SK-N-SH (cell line): ENCODE results near the gene DOK3. TPM values are rescaled to one million over a fixed set of nuclear protein-coding genes. Genes with fewer than 3 reads are reported as not detected.

Experiments
- CTCF ChIA-PET: fragments of 300-600, 350-600 bp; formaldehyde crosslinking; extraction: SDS; loops from one replicate; lab custom pipeline; 2021; lab: Yijun Ruan, JAX
- POLR2A ChIA-PET: fragments of 350-600 bp; sonication (Branson Sonifier 250); formaldehyde crosslinking; extraction: SDS; loops from one replicate; lab custom pipeline; 2020; ENCODE audit warnings: antibody characterized with exemption, inconsistent platforms; lab: Yijun Ruan, JAX
- DNase-seq: peaks from one replicate; pipeline ENCODE4 v3.0.0; 2012
- H2AFZ ChIP-seq: fragments of 200-600 bp; sonication (generic); 2 replicates; pipeline ENCODE4 v1.8.1; 2016; ENCODE audit warnings: antibody characterized with exemption, mild to moderate bottlenecking, low read depth
- H3F3A ChIP-seq: fragments of 200-600 bp; sonication (generic); replicated peaks from 2 replicates; pipeline ENCODE3; 2016; ENCODE audit warnings: antibody characterized with exemption, mild to moderate bottlenecking; ENCODE audit not compliant: insufficient read depth
- H3K27ac ChIP-seq, 2 experiments: fragments of 200-500 bp in 1 of 2; fragments of 200-600 bp in 1 of 2; sonication (Bioruptor generic) in 1 of 2; sonication (generic), shearing (Covaris generic) in 1 of 2; 2 replicates each; pipeline versions ENCODE4 v1.5.1 to v1.6.1; 2014 to 2016; ENCODE audit warnings: low read depth in 2 of 2, inconsistent platforms in 1 of 2, low read length in 1 of 2, mild to moderate bottlenecking in 1 of 2, mixed read lengths in 1 of 2
- H3K27me3 ChIP-seq: fragments of 200-600 bp; sonication (generic), shearing (Covaris generic); 2 replicates; pipeline ENCODE4 v1.6.1; 2016; ENCODE audit warnings: mixed run types; ENCODE audit not compliant: insufficient read depth
- H3K36me3 ChIP-seq, 2 experiments: fragments of 200-500 bp in 1 of 2; fragments of 200-600 bp in 1 of 2; sonication (Bioruptor generic) in 1 of 2; sonication (generic) in 1 of 2; replicated peaks in 1 of 2; 2 replicates each; pipeline versions ENCODE3 to v1.5.1; 2014 to 2016; ENCODE audit warnings: low read length in 1 of 2, mild to moderate bottlenecking in 1 of 2; ENCODE audit not compliant: insufficient read depth in 2 of 2, control insufficient read depth in 1 of 2
- H3K4me1 ChIP-seq, 2 experiments: fragments of 200-500 bp in 1 of 2; fragments of 200-600 bp in 1 of 2; sonication (Bioruptor generic) in 1 of 2; sonication (generic), shearing (Covaris generic) in 1 of 2; 2 replicates each; pipeline versions ENCODE4 v1.5.1 to v1.6.1; 2014 to 2016; ENCODE audit warnings: low read depth in 1 of 2, low read length in 1 of 2, mixed run types in 1 of 2; ENCODE audit not compliant: insufficient read depth in 2 of 2, control insufficient read depth in 1 of 2
- H3K4me2 ChIP-seq: fragments of 200-600 bp; sonication (generic), shearing (Covaris generic); 2 replicates; pipeline ENCODE4 v1.6.1; 2017; ENCODE audit warnings: mixed run types
- H3K4me3 ChIP-seq, 2 experiments: fragments of 200-500 bp in 1 of 2; fragments of 200-600 bp in 1 of 2; sonication (Bioruptor generic) in 1 of 2; sonication (generic), shearing (Covaris generic) in 1 of 2; 2 replicates each; pipeline versions ENCODE4 v1.5.1 to v1.8.1; 2014 to 2016; ENCODE audit warnings: low read depth in 2 of 2, inconsistent platforms in 1 of 2, low read length in 1 of 2, mild to moderate bottlenecking in 1 of 2, mixed read lengths in 1 of 2, moderate library complexity in 1 of 2
- H3K79me2 ChIP-seq: fragments of 200-600 bp; sonication (generic); 2 replicates; pipeline ENCODE4 v1.8.1; 2017; ENCODE audit warnings: mild to moderate bottlenecking; ENCODE audit not compliant: insufficient read depth
- H3K9ac ChIP-seq: fragments of 200-600 bp; sonication (generic); 2 replicates; pipeline ENCODE4 v1.6.1; 2017; ENCODE audit warnings: mixed run types
- H3K9me2 ChIP-seq: fragments of 200-600 bp; sonication (generic); 2 replicates; pipeline ENCODE4 v1.6.1; 2017; ENCODE audit warnings: mixed run types
- H3K9me3 ChIP-seq: fragments of 200-600 bp; sonication (generic); 2 replicates; pipeline ENCODE4 v1.6.1; 2017; ENCODE audit warnings: mixed run types, mild to moderate bottlenecking, moderate library complexity
- H4K20me1 ChIP-seq: fragments of 200-600 bp; sonication (generic); 2 replicates; pipeline ENCODE4 v1.6.1; 2017; ENCODE audit warnings: mild to moderate bottlenecking, mixed run types; ENCODE audit not compliant: insufficient read depth
- ELF1 ChIP-seq: IDR thresholded peaks from 2 replicates; pipeline ENCODE4 v1.4.0; 2012
- EP300 ChIP-seq, 2 experiments: IDR thresholded peaks; 2 replicates each; pipeline versions ENCODE4 v1.4.0 to v1.6.1; 2012; ENCODE audit warnings: borderline replicate concordance in 1 of 2, low read depth in 1 of 2, low read length in 1 of 2
- FOXJ3 ChIP-seq: sonication (generic); formaldehyde crosslinking; IDR thresholded peaks from 2 replicates; pipeline ENCODE4 v1.5.1; 2020; ENCODE audit warnings: mild to moderate bottlenecking, missing genetic modification reagents
- FOXM1 ChIP-seq: IDR thresholded peaks from 2 replicates; pipeline ENCODE4 v1.4.0; 2012; ENCODE audit warnings: low read depth, mild to moderate bottlenecking
- GATA2 ChIP-seq: sonication (generic); formaldehyde crosslinking; IDR thresholded peaks from 2 replicates; pipeline ENCODE4 v1.5.0; 2020; ENCODE audit warnings: mild to moderate bottlenecking, missing genetic modification reagents
- MEF2A ChIP-seq: IDR thresholded peaks from 2 replicates; pipeline ENCODE4 v1.4.0; 2012; ENCODE audit warnings: low read depth, borderline replicate concordance
- MXI1 ChIP-seq: IDR thresholded peaks from 2 replicates; pipeline ENCODE4 v1.6.1; 2012; ENCODE audit warnings: mild to moderate bottlenecking, low read depth, low read length, improper control_type of control experiment
- POLR2AphosphoS5 ChIP-seq: IDR thresholded peaks from 2 replicates; pipeline ENCODE4 v1.6.1; 2012; ENCODE audit warnings: low read depth, low read length
- RAD21 ChIP-seq: IDR thresholded peaks from 2 replicates; pipeline ENCODE4 v1.6.1; 2012; ENCODE audit warnings: mild to moderate bottlenecking, low read length
- RCOR1 ChIP-seq: fragments of 150-350 bp; IDR thresholded peaks from 2 replicates; pipeline ENCODE4 v1.6.1; 2017; ENCODE audit warnings: antibody characterized with exemption, low read length
- REST ChIP-seq: IDR thresholded peaks from 2 replicates; pipeline ENCODE4 v1.6.1; 2012; ENCODE audit warnings: mild to moderate bottlenecking, low read depth, low read length, moderate library complexity
- RFX5 ChIP-seq: IDR thresholded peaks from 2 replicates; pipeline ENCODE4 v1.6.1; 2012; ENCODE audit warnings: mild to moderate bottlenecking, improper control_type of control experiment, low read length
- RXRA ChIP-seq: IDR thresholded peaks from 2 replicates; pipeline ENCODE4 v1.4.0; 2012; ENCODE audit warnings: low read depth, mild to moderate bottlenecking, borderline replicate concordance
- SIN3A ChIP-seq: IDR thresholded peaks from 2 replicates; pipeline ENCODE4 v1.6.1; 2012; ENCODE audit warnings: low read depth, mild to moderate bottlenecking, low read length, moderate library complexity, borderline replicate concordance
- SMC3 ChIP-seq: IDR thresholded peaks from 2 replicates; pipeline ENCODE4 v1.6.1; 2012; ENCODE audit warnings: low read depth, low read length, improper control_type of control experiment
- WGBS: methylation state at CpG from one replicate; pipeline ENCODE4 v1.1.6; 2017; ENCODE audit warnings: low lambda C conversion rate; 5-methylcytosine and 5-hydroxymethylcytosine counted together
- polyA plus RNA-seq, 3 experiments: library from polyadenylated mRNA; depleted of rRNA; stranded (reverse); fragments of >200 nt; gene quantifications; 2 replicates each; pipeline ENCODE4 v1.2.3, GENCODE V29; 2012
- TF ChIP-seq, protein P1 (sequence below): fragments of 150-350 bp; IDR thresholded peaks from 2 replicates; pipeline ENCODE4 v1.6.1; 2017; ENCODE audit warnings: antibody characterized with exemption, low read length, low read depth, borderline replicate concordance
- TF ChIP-seq, protein P2 (sequence below): IDR thresholded peaks from 2 replicates; pipeline ENCODE4; 2012
- TF ChIP-seq, protein P3 (sequence below): fragments of 150-350 bp; IDR thresholded peaks from 2 replicates; pipeline ENCODE4 v1.6.1; 2016; ENCODE audit warnings: mild to moderate bottlenecking, low read depth, low read length

The DOK3 gene
- polyA plus RNA-seq, 1 of the 3 experiments (the other 2 are of a cell fraction): 2.2 TPM

- TF ChIP-seq REST (no peak), FOXJ3 (no peak), POLR2AphosphoS5 (peak; percentile 82; the same call in 1 of the 2 replicates), SMC3 (no peak), FOXM1 (no peak), ELF1 (no peak)
- TF ChIP-seq, protein P1, sequence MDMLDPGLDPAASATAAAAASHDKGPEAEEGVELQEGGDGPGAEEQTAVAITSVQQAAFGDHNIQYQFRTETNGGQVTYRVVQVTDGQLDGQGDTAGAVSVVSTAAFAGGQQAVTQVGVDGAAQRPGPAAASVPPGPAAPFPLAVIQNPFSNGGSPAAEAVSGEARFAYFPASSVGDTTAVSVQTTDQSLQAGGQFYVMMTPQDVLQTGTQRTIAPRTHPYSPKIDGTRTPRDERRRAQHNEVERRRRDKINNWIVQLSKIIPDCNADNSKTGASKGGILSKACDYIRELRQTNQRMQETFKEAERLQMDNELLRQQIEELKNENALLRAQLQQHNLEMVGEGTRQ: no peak
Observed at GRCh38 chr5:177473443-177474001, 36.1 kb downstream of the DOK3 start, which contains the start of gene DBN1 (continued).

DNA sequence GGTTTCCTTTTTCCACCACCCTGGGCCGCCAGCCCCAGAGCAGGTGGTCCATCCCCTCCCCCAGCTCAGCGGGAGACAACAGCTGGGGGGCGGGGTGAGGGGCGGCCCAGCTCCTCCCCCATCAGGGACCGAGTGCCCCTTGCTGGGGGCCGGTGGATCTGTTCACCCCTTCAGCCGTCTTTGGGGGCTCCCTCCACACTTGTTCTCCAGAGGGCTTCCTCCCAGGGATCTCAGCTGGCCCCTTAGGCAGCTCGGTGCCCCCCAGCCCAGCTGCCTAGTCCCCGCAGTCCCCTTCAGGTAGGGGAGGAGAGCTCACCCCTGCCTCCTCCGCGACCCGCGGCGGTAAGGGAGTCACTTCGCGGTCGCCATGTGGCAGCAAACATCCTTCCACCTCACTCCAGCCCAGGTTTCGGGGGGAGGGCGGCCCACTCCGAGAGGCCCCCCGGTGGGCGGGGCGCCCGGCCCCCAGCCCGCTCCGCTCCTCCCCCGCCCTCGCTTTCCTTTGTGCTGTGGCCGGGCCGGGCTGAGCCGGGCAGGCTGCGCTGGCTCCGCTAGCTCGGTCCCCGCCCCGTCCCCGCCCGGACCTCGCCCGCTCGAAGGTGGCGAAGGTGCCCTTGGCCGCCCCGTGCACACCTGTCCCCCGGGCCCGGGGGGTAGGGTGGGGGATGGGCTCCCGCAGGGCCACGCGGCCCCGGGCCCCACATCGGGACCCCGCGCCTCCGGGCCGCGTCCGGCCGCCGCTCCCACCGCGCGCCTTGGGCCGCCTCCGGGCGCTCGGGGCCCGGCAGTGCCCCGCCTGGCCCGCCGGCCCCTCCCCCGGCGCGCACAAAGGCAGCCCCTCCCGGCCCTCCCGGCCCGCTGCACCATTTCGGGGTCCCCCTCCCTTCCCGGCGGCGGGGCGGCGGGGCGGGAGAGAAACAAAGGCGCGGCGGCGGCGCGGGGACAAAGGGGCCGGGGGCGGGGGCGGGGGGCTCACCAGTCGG is 36.9 kb downstream of the DOK3 start:
- Histone ChIP-seq H4K20me1 (peaks cover 49% of the 10 kb centered on the region), H3K4me3 (peak overlapping the region; percentile 96), H3K4me1 (peaks cover 35 to 71% of the 10 kb centered on the region in 2 experiments; a peak in 3 of 4 replicates), H2AFZ (no peak overlapping the region), H3K27ac (peak overlapping the region; percentile 52 to 92; a peak in 3 of 4 replicates), H3K4me2 (peak overlapping the region; percentile 100), H3K79me2 (peaks cover 50% of the 10 kb centered on the region), H3K27me3 (no peaks in the 10 kb centered on the region), H3K36me3 (peaks cover 12 to 22% of the 10 kb centered on the region in 2 experiments), H3F3A (peaks cover 32% of the 10 kb centered on the region), H3K9me2 (no peaks in the 10 kb centered on the region), H3K9me3 (no peaks in the 10 kb centered on the region), H3K9ac (peak overlapping the region; percentile 81)
- CTCF ChIA-PET: interaction anchor here (0.9 to 20.3 kb wide), 12 partner anchors 9 to 102 kb away, joined by 3 to 215 read pairs (median 5); partner anchors contain the start of gene PDLIM7
- WGBS: 0% methylated on average over 7 of the region's 93 CpGs
- POLR2A ChIA-PET: interaction anchor here (1.1 to 4.6 kb wide), 7 partner anchors 9 to 28 kb away, joined by 3 to 43 read pairs (median 13); partner anchors contain the start of gene PDLIM7
- peak; percentile 92 for DNase-seq
- no peak for TF ChIP-seq MEF2A
- no peak for TF ChIP-seq GATA2 (CRISPR knock-in tag)
- no peak for TF ChIP-seq FOXJ3
- TF ChIP-seq, protein P2, sequence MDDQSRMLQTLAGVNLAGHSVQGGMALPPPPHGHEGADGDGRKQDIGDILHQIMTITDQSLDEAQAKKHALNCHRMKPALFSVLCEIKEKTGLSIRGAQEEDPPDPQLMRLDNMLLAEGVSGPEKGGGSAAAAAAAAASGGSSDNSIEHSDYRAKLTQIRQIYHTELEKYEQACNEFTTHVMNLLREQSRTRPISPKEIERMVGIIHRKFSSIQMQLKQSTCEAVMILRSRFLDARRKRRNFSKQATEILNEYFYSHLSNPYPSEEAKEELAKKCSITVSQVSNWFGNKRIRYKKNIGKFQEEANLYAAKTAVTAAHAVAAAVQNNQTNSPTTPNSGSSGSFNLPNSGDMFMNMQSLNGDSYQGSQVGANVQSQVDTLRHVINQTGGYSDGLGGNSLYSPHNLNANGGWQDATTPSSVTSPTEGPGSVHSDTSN: no peak
- no peak for TF ChIP-seq RXRA
- TF ChIP-seq RAD21: 0 out of 2 replicates have a peak, but pooled peaks have one; percentile 17
- no peak for TF ChIP-seq SIN3A
- TF ChIP-seq FOXM1: no peak
- peak; percentile 89 for TF ChIP-seq MXI1
- no peak for TF ChIP-seq SMC3
- TF ChIP-seq POLR2AphosphoS5: no peak; the same call in 1 of the 2 replicates
- TF ChIP-seq RFX5: no peak
- TF ChIP-seq RCOR1: no peak
- TF ChIP-seq EP300 (IDR thresholded peaks at IDR 0.05; ENCODE audit: borderline replicate concordance in 1 of 2, low read depth in 1 of 2, low read length in 1 of 2): no peak
- TF ChIP-seq, protein P3, sequence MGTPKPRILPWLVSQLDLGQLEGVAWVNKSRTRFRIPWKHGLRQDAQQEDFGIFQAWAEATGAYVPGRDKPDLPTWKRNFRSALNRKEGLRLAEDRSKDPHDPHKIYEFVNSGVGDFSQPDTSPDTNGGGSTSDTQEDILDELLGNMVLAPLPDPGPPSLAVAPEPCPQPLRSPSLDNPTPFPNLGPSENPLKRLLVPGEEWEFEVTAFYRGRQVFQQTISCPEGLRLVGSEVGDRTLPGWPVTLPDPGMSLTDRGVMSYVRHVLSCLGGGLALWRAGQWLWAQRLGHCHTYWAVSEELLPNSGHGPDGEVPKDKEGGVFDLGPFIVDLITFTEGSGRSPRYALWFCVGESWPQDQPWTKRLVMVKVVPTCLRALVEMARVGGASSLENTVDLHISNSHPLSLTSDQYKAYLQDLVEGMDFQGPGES: no peak
